Measurements from ENCODE around the gene PRDX5.

PRDX5 gene

GRCh38 chr11:64362339-64362738 lies 44.4 kb downstream of the PRDX5 start:
- no peak for DNase-seq (ENCODE audit: low read depth in 2 of 2)

- DNase-seq (ENCODE audit: low read depth in 2 of 2), result no peak
Observed at GRCh38 chr11:64364435-64364834, 46.5 kb downstream of the PRDX5 start.

GRCh38 chr11:64364911-64365310 lies 47.0 kb downstream of the PRDX5 start:
- DNase-seq (ENCODE audit: low read depth in 2 of 2), result no peak

GRCh38 chr11:64366751-64367150 lies 48.8 kb downstream of the PRDX5 start:
- DNase-seq (ENCODE audit: low read depth in 2 of 2), result no peak

GRCh38 chr11:64367931-64368672 lies 50.2 kb downstream of the PRDX5 start:
- no peak for DNase-seq (ENCODE audit: low read depth in 2 of 2)

- DNase-seq (ENCODE audit: low read depth in 2 of 2), result no peak
Observed at GRCh38 chr11:64368673-64369074, 50.8 kb downstream of the PRDX5 start.

GRCh38 chr11:64369440-64370421 lies 51.8 kb downstream of the PRDX5 start:
- DNase-seq (ENCODE audit: low read depth in 2 of 2), result no peak

GRCh38 chr11:64371201-64371600 lies 53.3 kb downstream of the PRDX5 start:
- no peak for DNase-seq (ENCODE audit: low read depth in 2 of 2)

Measured in stimulated activated CD4-positive, alpha-beta T cell treated with anti-CD3 and anti-CD28 coated beads, Interleukin-4, amount 100 ng/mL, for 48 hours (primary cell).